ENCODE results near the gene COX8C.

- TF ChIP-seq POLR2A (IDR thresholded peaks at IDR 0.05): no peak
- no peak for TF ChIP-seq CTCF (IDR thresholded peaks at IDR 0.05)
These were observed 23.9 kb upstream of the COX8C start for GRCh38 chr14:93322929-93323599.

Data from lower leg skin (tissue), 3 donors.